ENCODE data around the gene ARHGEF37.
"Not testable (repeated sequence)": the region's sequence is repeated elsewhere in the genome, so short reads cannot be mapped to it uniquely, and the experiment has no call there.

Gene ARHGEF37

GRCh38 chr5:149581931-149582768, 852 bp downstream of the ARHGEF37 start:
- H3K9ac ChIP-seq (ENCODE audit: low read depth, low read length): peak overlapping the region; percentile 64; the same call in 1 of the 2 replicates

GRCh38 chr5:149583394-149583793, 2.1 kb downstream of the ARHGEF37 start:
- Histone ChIP-seq H3K4me1 (ENCODE audit: insufficient read depth, low read length) (no peaks in the 10 kb centered on the region), H3K9me3 (ENCODE audit: control insufficient read depth, insufficient read depth, low read length) (no peaks in the 10 kb centered on the region), H3K9ac (ENCODE audit: low read depth, low read length) (no peak overlapping the region), H3K36me3 (ENCODE audit: insufficient read depth, low read length) (no peaks in the 10 kb centered on the region)

More at GRCh38 chr5:149581931-149582768, 852 bp downstream of the ARHGEF37 start:
- no peaks in the 10 kb centered on the region for H3K4me1 ChIP-seq (ENCODE audit: insufficient read depth, low read length)
- H3K9me3 ChIP-seq (ENCODE audit: control insufficient read depth, insufficient read depth, low read length): no peaks in the 10 kb centered on the region
- H3K36me3 ChIP-seq (ENCODE audit: insufficient read depth, low read length): no peaks in the 10 kb centered on the region

GRCh38 chr5:149584121-149584520, 2.8 kb downstream of the ARHGEF37 start:
- H3K4me1 ChIP-seq (ENCODE audit: insufficient read depth, low read length): no peaks in the 10 kb centered on the region
- no peaks in the 10 kb centered on the region for H3K36me3 ChIP-seq (ENCODE audit: insufficient read depth, low read length)
- no peak overlapping the region for H3K9ac ChIP-seq (ENCODE audit: low read depth, low read length)
- H3K9me3 ChIP-seq (ENCODE audit: control insufficient read depth, insufficient read depth, low read length): no peaks in the 10 kb centered on the region

GRCh38 chr5:149585910-149586309, 4.6 kb downstream of the ARHGEF37 start:
- Histone ChIP-seq H3K36me3 (ENCODE audit: insufficient read depth, low read length) (no peaks in the 10 kb centered on the region), H3K4me1 (ENCODE audit: insufficient read depth, low read length) (no peaks in the 10 kb centered on the region), H3K9ac (ENCODE audit: low read depth, low read length) (no peak overlapping the region), H3K9me3 (ENCODE audit: control insufficient read depth, insufficient read depth, low read length) (no peaks in the 10 kb centered on the region)

GRCh38 chr5:149586708-149587318, 5.5 kb downstream of the ARHGEF37 start:
- Histone ChIP-seq H3K9ac (ENCODE audit: low read depth, low read length) (no peak overlapping the region), H3K36me3 (ENCODE audit: insufficient read depth, low read length) (no peaks in the 10 kb centered on the region), H3K9me3 (ENCODE audit: control insufficient read depth, insufficient read depth, low read length) (no peaks in the 10 kb centered on the region), H3K4me1 (ENCODE audit: insufficient read depth, low read length) (no peaks in the 10 kb centered on the region)

- Histone ChIP-seq H3K4me1 (ENCODE audit: insufficient read depth, low read length) (no peaks in the 10 kb centered on the region), H3K9me3 (ENCODE audit: control insufficient read depth, insufficient read depth, low read length) (no peaks in the 10 kb centered on the region), H3K9ac (ENCODE audit: low read depth, low read length) (no peak overlapping the region), H3K36me3 (ENCODE audit: insufficient read depth, low read length) (no peaks in the 10 kb centered on the region)
These were observed 7.6 kb downstream of the ARHGEF37 start for GRCh38 chr5:149588936-149589335.

- Histone ChIP-seq H3K36me3 (ENCODE audit: insufficient read depth, low read length) (no peaks in the 10 kb centered on the region), H3K9me3 (ENCODE audit: control insufficient read depth, insufficient read depth, low read length) (no peaks in the 10 kb centered on the region), H3K4me1 (ENCODE audit: insufficient read depth, low read length) (0 out of 2 replicates have a peak, but pooled peaks cover 4% of the 10 kb centered on the region), H3K9ac (ENCODE audit: low read depth, low read length) (no peak overlapping the region)
These were observed 12.1 kb downstream of the ARHGEF37 start for GRCh38 chr5:149593370-149593769.

- Histone ChIP-seq H3K36me3 (ENCODE audit: insufficient read depth, low read length) (no peaks in the 10 kb centered on the region), H3K9me3 (ENCODE audit: control insufficient read depth, insufficient read depth, low read length) (no peaks in the 10 kb centered on the region), H3K4me1 (ENCODE audit: insufficient read depth, low read length) (0 out of 2 replicates have a peak, but pooled peaks cover 4% of the 10 kb centered on the region), H3K9ac (ENCODE audit: low read depth, low read length) (no peak overlapping the region)
These were observed 13.1 kb downstream of the ARHGEF37 start for GRCh38 chr5:149594206-149594895.

- not testable (repeated sequence) for H3K9me3 ChIP-seq (ENCODE audit: control insufficient read depth, insufficient read depth, low read length); H3K4me1 ChIP-seq (ENCODE audit: insufficient read depth, low read length); H3K9ac ChIP-seq (ENCODE audit: low read depth, low read length)
These were observed 13.8 kb downstream of the ARHGEF37 start for GRCh38 chr5:149595105-149595504.

GRCh38 chr5:149596712-149597111, 15.4 kb downstream of the ARHGEF37 start:
- H3K36me3 ChIP-seq (ENCODE audit: insufficient read depth, low read length): no peaks in the 10 kb centered on the region
- no peak overlapping the region for H3K9ac ChIP-seq (ENCODE audit: low read depth, low read length)
- no peaks in the 10 kb centered on the region for H3K9me3 ChIP-seq (ENCODE audit: control insufficient read depth, insufficient read depth, low read length)
- 0 out of 2 replicates have a peak, but pooled peaks cover 4% of the 10 kb centered on the region for H3K4me1 ChIP-seq (ENCODE audit: insufficient read depth, low read length)

More at GRCh38 chr5:149595105-149595504, 13.8 kb downstream of the ARHGEF37 start:
- not testable (repeated sequence) for H3K36me3 ChIP-seq (ENCODE audit: insufficient read depth, low read length)

GRCh38 chr5:149597618-149598017, 16.3 kb downstream of the ARHGEF37 start:
- Histone ChIP-seq H3K9ac (ENCODE audit: low read depth, low read length) (no peak overlapping the region), H3K9me3 (ENCODE audit: control insufficient read depth, insufficient read depth, low read length) (no peaks in the 10 kb centered on the region), H3K36me3 (ENCODE audit: insufficient read depth, low read length) (no peaks in the 10 kb centered on the region), H3K4me1 (ENCODE audit: insufficient read depth, low read length) (0 out of 2 replicates have a peak, but pooled peaks cover 4% of the 10 kb centered on the region)

GRCh38 chr5:149598234-149598633, 16.9 kb downstream of the ARHGEF37 start:
- H3K36me3 ChIP-seq (ENCODE audit: insufficient read depth, low read length); H3K9me3 ChIP-seq (ENCODE audit: control insufficient read depth, insufficient read depth, low read length); H3K4me1 ChIP-seq (ENCODE audit: insufficient read depth, low read length); H3K9ac ChIP-seq (ENCODE audit: low read depth, low read length): not testable (repeated sequence)

- no peaks in the 10 kb centered on the region for H3K36me3 ChIP-seq (ENCODE audit: insufficient read depth, low read length)
- 0 out of 2 replicates have a peak, but pooled peaks cover 4% of the 10 kb centered on the region for H3K4me1 ChIP-seq (ENCODE audit: insufficient read depth, low read length)
- no peaks in the 10 kb centered on the region for H3K9me3 ChIP-seq (ENCODE audit: control insufficient read depth, insufficient read depth, low read length)
- no peak overlapping the region for H3K9ac ChIP-seq (ENCODE audit: low read depth, low read length)
These were observed 17.7 kb downstream of the ARHGEF37 start for GRCh38 chr5:149598966-149599365.

GRCh38 chr5:149599375-149599774, 18.1 kb downstream of the ARHGEF37 start:
- 0 out of 2 replicates have a peak, but pooled peaks cover 4% of the 10 kb centered on the region for H3K4me1 ChIP-seq (ENCODE audit: insufficient read depth, low read length)
- H3K9me3 ChIP-seq (ENCODE audit: control insufficient read depth, insufficient read depth, low read length): no peaks in the 10 kb centered on the region
- no peak overlapping the region for H3K9ac ChIP-seq (ENCODE audit: low read depth, low read length)
- H3K36me3 ChIP-seq (ENCODE audit: insufficient read depth, low read length): no peaks in the 10 kb centered on the region
